H9 (cell line): Measurements from ENCODE around the gene TSSK2. TPM values are rescaled to one million over a fixed set of nuclear protein-coding genes. Genes with fewer than 3 reads are reported as not detected.

Experiments
- DNase-seq: peaks from one replicate; pipeline ENCODE4 v3.0.0-alpha.2; 2017
- H2AFZ ChIP-seq: one replicate; pipeline ENCODE4 v1.6.1; 2013; ENCODE audit warnings: mild to moderate bottlenecking, low read length, control low read depth, moderate library complexity
- H2AK5ac ChIP-seq: 2 replicates; pipeline ENCODE4 v1.6.1; 2013; ENCODE audit warnings: low read length, control low read depth, mixed read lengths; ENCODE audit not compliant: insufficient read length
- H2BK120ac ChIP-seq: one replicate; pipeline ENCODE4 v1.6.1; 2013; ENCODE audit warnings: low read depth, mild to moderate bottlenecking, low read length, control low read depth, inconsistent platforms; ENCODE audit not compliant: poor library complexity, severe bottlenecking
- H2BK12ac ChIP-seq: 2 replicates; pipeline ENCODE4 v1.6.1; 2013; ENCODE audit warnings: low read length, control low read depth, mixed read lengths, low read depth; ENCODE audit not compliant: insufficient read length
- H2BK15ac ChIP-seq: 2 replicates; pipeline ENCODE4 v1.6.1; 2013; ENCODE audit warnings: low read depth, low read length, control low read depth
- H2BK20ac ChIP-seq: one replicate; pipeline ENCODE4 v1.6.1; 2013; ENCODE audit warnings: low read depth, mild to moderate bottlenecking, low read length, control low read depth, inconsistent platforms; ENCODE audit not compliant: poor library complexity, severe bottlenecking
- H2BK5ac ChIP-seq: 2 replicates; pipeline ENCODE4 v1.6.1; 2013; ENCODE audit warnings: low read length, control low read depth, mixed read lengths; ENCODE audit not compliant: insufficient read length
- H3K14ac ChIP-seq: 2 replicates; pipeline ENCODE4 v1.6.1; 2013; ENCODE audit warnings: low read length, control low read depth; ENCODE audit not compliant: insufficient read depth
- H3K18ac ChIP-seq: 2 replicates; pipeline ENCODE4 v1.6.1; 2013; ENCODE audit warnings: low read depth, mild to moderate bottlenecking, mixed read lengths, low read length, control low read depth; ENCODE audit not compliant: insufficient read length
- H3K23ac ChIP-seq: 2 replicates; pipeline ENCODE4 v1.6.1; 2013; ENCODE audit warnings: low read length, control low read depth, mixed read lengths, low read depth; ENCODE audit not compliant: insufficient read length
- H3K23me2 ChIP-seq: 2 replicates; pipeline ENCODE4 v1.6.1; 2013; ENCODE audit warnings: low read depth, mild to moderate bottlenecking, mixed read lengths, low read length, control low read depth; ENCODE audit not compliant: insufficient read length, poor library complexity, severe bottlenecking
- H3K27ac ChIP-seq: 2 replicates; pipeline ENCODE4 v1.5.1; 2013; ENCODE audit warnings: low read length, control low read depth, mixed read lengths, low read depth; ENCODE audit not compliant: insufficient read length
- H3K27me3 ChIP-seq: 2 replicates; pipeline ENCODE4 v1.6.1; 2013; ENCODE audit warnings: low read length, control low read depth, inconsistent platforms; ENCODE audit not compliant: insufficient read depth
- H3K4ac ChIP-seq: 2 replicates; pipeline ENCODE4 v1.6.1; 2013; ENCODE audit warnings: low read depth, mild to moderate bottlenecking, control low read depth, inconsistent platforms, low read length, moderate library complexity
- H3K4me1 ChIP-seq: 2 replicates; pipeline ENCODE4 v1.6.1; 2013; ENCODE audit warnings: low read length, control low read depth, inconsistent platforms; ENCODE audit not compliant: insufficient read depth
- H3K4me2 ChIP-seq: 2 replicates; pipeline ENCODE4 v1.6.1; 2013; ENCODE audit warnings: low read length, control low read depth, mixed read lengths; ENCODE audit not compliant: insufficient read length, insufficient read depth
- H3K56ac ChIP-seq: 2 replicates; pipeline ENCODE4 v1.6.1; 2013; ENCODE audit warnings: low read depth, mild to moderate bottlenecking, mixed read lengths, low read length, control low read depth; ENCODE audit not compliant: insufficient read length
- H3K79me1 ChIP-seq: 2 replicates; pipeline ENCODE4 v1.6.1; 2013; ENCODE audit warnings: low read depth, mild to moderate bottlenecking, moderate library complexity, low read length, control low read depth, inconsistent platforms; ENCODE audit not compliant: insufficient read depth, poor library complexity, severe bottlenecking
- H3K79me2 ChIP-seq: 2 replicates; pipeline ENCODE4 v1.6.1; 2013; ENCODE audit warnings: low read length, control low read depth, inconsistent platforms; ENCODE audit not compliant: insufficient read depth
- H3K9ac ChIP-seq: 2 replicates; pipeline ENCODE4 v1.6.1; 2013; ENCODE audit warnings: low read length, control low read depth, mixed read lengths; ENCODE audit not compliant: insufficient read length; ENCODE audit errors: extremely low read depth
- H3K9me3 ChIP-seq: one replicate; pipeline ENCODE4 v1.6.1; 2013; ENCODE audit warnings: low read depth, low read length, inconsistent platforms; ENCODE audit not compliant: control insufficient read depth
- H3T11ph ChIP-seq: one replicate; pipeline ENCODE4 v1.6.1; 2013; ENCODE audit warnings: mild to moderate bottlenecking, low read length, control low read depth, inconsistent platforms
- H4K20me1 ChIP-seq: one replicate; pipeline ENCODE4 v1.6.1; 2013; ENCODE audit not compliant: control insufficient read depth, insufficient read length, insufficient read depth
- H4K5ac ChIP-seq: 2 replicates; pipeline ENCODE4 v1.6.1; 2013; ENCODE audit warnings: low read depth, mild to moderate bottlenecking, mixed read lengths, low read length, control low read depth; ENCODE audit not compliant: insufficient read length
- H4K8ac ChIP-seq: replicated peaks from 2 replicates; pipeline ENCODE4 v1.6.1; 2013; ENCODE audit warnings: low read length, control low read depth, mixed read lengths, low read depth; ENCODE audit not compliant: insufficient read length
- H4K91ac ChIP-seq: 2 replicates; pipeline ENCODE4 v1.6.1; 2013; ENCODE audit warnings: low read depth, mild to moderate bottlenecking, moderate library complexity, mixed read lengths, low read length, control low read depth; ENCODE audit not compliant: insufficient read length
- H3K27ac Mint-ChIP-seq, 3 experiments: 2 replicates in 2 of 3; 3 replicates in 1 of 3; pipeline ENCODE4 v1.8.0; 2020 to 2021; ENCODE audit warnings: mixed read lengths in 3 of 3, mild to moderate bottlenecking in 1 of 3, moderate library complexity in 1 of 3
- H3K27me3 Mint-ChIP-seq: 2 replicates; pipeline ENCODE4 v1.8.0; 2021; ENCODE audit warnings: low read depth, mild to moderate bottlenecking, moderate library complexity, mixed read lengths
- H3K36me3 Mint-ChIP-seq, 3 experiments: 2 replicates in 2 of 3; 3 replicates in 1 of 3; pipeline ENCODE4 v1.8.0; 2020 to 2021; ENCODE audit warnings: low read depth in 3 of 3, mixed read lengths in 3 of 3; ENCODE audit not compliant: insufficient read depth in 1 of 3
- H3K4me1 Mint-ChIP-seq, 2 experiments: 2 replicates each; pipeline ENCODE4 v1.8.0; 2020; ENCODE audit warnings: mixed read lengths in 2 of 2
- H3K4me3 Mint-ChIP-seq, 2 experiments: 2 replicates in 1 of 2; 3 replicates in 1 of 2; pipeline ENCODE4 v1.8.0; 2020 to 2021; ENCODE audit warnings: mild to moderate bottlenecking in 2 of 2, mixed read lengths in 2 of 2, moderate library complexity in 1 of 2
- H3K9me3 Mint-ChIP-seq, 2 experiments: 2 replicates in 1 of 2; 3 replicates in 1 of 2; pipeline ENCODE4 v1.8.0; 2020; ENCODE audit warnings: mild to moderate bottlenecking in 2 of 2, mixed read lengths in 2 of 2, moderate library complexity in 1 of 2
- CTCF ChIP-seq: fragments of 200-600 bp; sonication (generic); conservative IDR thresholded peaks from 3 replicates; pipeline ENCODE4 v1.8.0; 2021; ENCODE audit warnings: antibody characterized with exemption, mild to moderate bottlenecking
- WGBS: extraction: QIAGEN DNeasy Blood & Tissue Kit; methylation state at CpG from one replicate; pipeline ENCODE4 v1.1.7; 2013; ENCODE audit warnings: missing lambda C conversion rate, low lambda C conversion rate, mixed read lengths; ENCODE audit not compliant: insufficient read length; ENCODE audit errors: extremely low coverage; 5-methylcytosine and 5-hydroxymethylcytosine counted together
- total RNA-seq: library from RNA; stranded (reverse); gene quantifications from 2 replicates; pipeline ENCODE4 v1.2.1, GENCODE V29; 2021

Gene TSSK2
- total RNA-seq, 1 experiment from 2014 or later: not detected

DNA sequence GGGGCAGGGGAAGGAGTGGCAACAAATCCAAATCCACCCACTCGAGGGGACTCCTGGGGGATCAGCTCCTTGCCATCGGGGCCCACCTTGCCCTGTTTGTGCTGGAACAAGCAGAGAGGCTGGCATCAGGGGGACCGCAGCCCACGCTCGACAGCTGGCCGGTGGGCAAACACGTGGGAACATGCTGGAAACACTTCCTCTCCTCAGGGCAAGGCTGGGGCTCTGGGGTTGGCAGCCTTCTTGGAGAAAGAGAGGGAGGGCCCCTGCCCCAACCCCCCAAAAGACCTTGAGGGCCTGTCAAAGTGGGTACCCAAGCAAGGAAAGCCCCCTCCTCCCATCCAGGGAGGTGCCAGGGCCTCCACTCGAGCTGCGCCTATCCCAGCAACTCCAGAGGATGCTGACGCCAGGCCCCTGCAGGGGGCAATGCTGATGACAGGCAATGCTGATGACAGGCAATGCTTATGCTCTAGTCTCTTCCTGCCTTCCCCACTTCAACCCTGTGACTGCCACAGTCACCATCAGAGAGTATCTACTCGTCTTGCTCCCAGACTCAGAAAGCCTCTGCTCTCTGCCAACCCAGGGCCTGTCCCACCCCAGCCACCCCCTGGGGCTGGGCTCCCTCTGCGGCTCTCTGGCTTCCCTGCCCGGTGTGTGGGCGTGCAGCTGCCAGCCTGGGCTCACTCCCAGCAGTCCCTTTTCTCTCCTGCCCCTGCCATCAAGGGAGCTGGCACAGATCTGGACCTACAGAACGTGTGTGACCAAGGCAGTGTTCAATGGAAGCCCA lies 7.3 kb downstream of the TSSK2 start:
- Mint-ChIP-seq H3K4me1 (0 out of 4 replicates have a peak, but pooled peaks cover 0 to 2% of the 10 kb centered on the region in 2 experiments), H3K27me3 (no peaks in the 10 kb centered on the region), H3K9me3 (no peaks in the 10 kb centered on the region), H3K4me3 (no peak overlapping the region), H3K27ac (no peak overlapping the region; a peak in 1 of 7 replicates), H3K36me3 (peaks cover 29 to 76% (median 67%) of the 10 kb centered on the region in 3 experiments)
- Histone ChIP-seq H4K5ac (no peak overlapping the region), H2BK20ac (no peak overlapping the region), H2AFZ (no peak overlapping the region), H4K20me1 (no peaks in the 10 kb centered on the region), H3K56ac (no peak overlapping the region), H3T11ph (no peak overlapping the region), H3K4me1 (no peaks in the 10 kb centered on the region), H3K4ac (no peak overlapping the region), H4K8ac (no peak overlapping the region), H3K27ac (no peak overlapping the region), H3K4me2 (no peak overlapping the region), H2BK5ac (no peak overlapping the region), H2BK15ac (no peak overlapping the region), H2AK5ac (no peak overlapping the region), H3K79me2 (no peaks in the 10 kb centered on the region), H3K9ac (no peak overlapping the region), H3K23me2 (no peaks in the 10 kb centered on the region), H3K27me3 (no peaks in the 10 kb centered on the region), H3K23ac (no peak overlapping the region), H2BK12ac (no peak overlapping the region), H4K91ac (no peak overlapping the region), H3K9me3 (no peaks in the 10 kb centered on the region), H3K18ac (no peak overlapping the region), H2BK120ac (no peak overlapping the region), H3K14ac (no peak overlapping the region), H3K79me1 (no peaks in the 10 kb centered on the region)
- WGBS: no CpG with 5 or more reads among the region's 15 CpGs
- TF ChIP-seq CTCF: no peak
- DNase-seq: no peak
